Measurements from ENCODE around the gene ASPRV1.

The ASPRV1 gene

DNA sequence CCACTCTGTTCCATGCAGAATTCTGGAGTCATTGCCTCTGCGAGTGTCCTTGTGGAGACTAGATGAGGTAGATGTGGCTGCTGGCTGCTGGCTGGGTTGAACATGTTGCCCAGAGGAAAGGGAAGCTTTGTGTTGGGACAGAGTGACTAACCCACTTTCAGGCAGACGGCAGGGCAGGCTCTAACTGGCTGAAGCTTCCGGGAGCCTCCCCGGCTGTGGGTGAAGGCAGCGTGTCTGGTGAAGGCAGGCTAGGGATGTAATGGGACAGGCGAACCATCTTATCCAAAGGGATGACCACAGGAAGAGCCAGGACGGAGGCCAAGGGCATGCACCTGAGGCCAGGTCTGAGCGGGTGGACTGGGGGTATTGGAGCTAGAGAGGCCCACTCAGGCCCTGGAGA lies 16.0 kb downstream of the ASPRV1 start:
- no peak overlapping the region for H3K9ac ChIP-seq (ENCODE audit: low read depth, low read length)
- H3K27me3 ChIP-seq (ENCODE audit: insufficient read depth, low read length): no peaks in the 10 kb centered on the region
- no peaks in the 10 kb centered on the region for H3K36me3 ChIP-seq (ENCODE audit: insufficient read depth, low read depth, low read length)
- no peak overlapping the region for H3K4me3 ChIP-seq (ENCODE audit: low read length)
- peaks cover 3% of the 10 kb centered on the region; the same call in 1 of the 2 replicates for H3K4me1 ChIP-seq (ENCODE audit: insufficient read depth, low read length)
- H3K27ac ChIP-seq (ENCODE audit: low read length): no peak overlapping the region
- no peaks in the 10 kb centered on the region for H3K9me3 ChIP-seq (ENCODE audit: insufficient read depth, low read depth, low read length)

DNA sequence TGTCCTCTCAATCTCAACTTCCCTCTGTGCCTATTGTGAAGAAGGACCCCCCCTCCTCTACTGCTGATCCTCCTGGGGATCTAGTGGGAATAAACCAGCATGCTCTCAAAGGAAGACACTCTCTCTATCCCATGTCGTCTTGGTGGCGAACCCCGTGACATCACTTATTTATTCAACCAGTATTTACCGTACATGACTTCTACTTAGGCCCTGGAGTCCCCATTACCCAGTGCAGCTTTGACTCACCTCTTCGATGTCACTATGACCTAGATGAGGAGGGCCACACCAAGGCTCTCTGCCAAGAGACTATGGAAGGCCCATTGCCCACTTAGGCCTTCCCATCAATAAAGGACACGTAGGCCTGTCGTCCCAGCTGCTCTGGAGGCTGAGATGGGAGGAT lies 16.7 kb downstream of the ASPRV1 start:
- Histone ChIP-seq H3K4me1 (ENCODE audit: insufficient read depth, low read length) (peaks cover 6% of the 10 kb centered on the region; the same call in 1 of the 2 replicates), H3K9ac (ENCODE audit: low read depth, low read length) (no peak overlapping the region)

DNA sequence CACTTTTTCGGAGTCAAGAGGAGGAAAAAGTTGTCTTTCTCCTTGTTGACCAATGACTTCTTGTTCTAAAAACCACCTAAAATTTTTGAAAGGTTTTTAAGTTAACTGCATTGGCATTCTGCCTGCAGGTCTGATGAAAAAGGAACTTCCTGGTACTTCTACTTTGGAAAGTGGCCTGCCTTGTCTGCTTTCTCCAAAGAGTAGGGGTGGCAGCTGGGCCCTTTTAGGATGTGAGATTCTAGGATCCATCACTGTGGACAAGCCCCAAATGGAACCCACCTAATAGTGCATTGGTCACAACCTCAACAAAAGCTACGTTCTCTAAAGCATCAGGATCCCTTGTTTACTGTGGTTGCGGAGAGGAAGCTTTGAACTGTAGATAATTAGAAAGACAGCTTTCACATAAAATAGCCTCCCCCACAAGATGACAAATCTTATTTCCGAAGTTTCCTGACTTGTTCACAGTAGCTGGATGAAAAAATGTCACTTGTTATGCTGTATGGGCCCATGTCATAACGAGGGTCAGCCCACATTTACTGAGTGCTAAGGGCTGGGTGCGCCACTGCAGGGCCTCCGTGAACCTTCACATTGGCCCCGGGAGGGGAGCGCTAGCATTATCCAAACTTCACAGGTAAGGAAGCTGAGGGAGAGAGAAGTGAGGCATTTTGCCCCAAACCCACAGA lies 17.4 kb downstream of the ASPRV1 start:
- H3K9ac ChIP-seq (ENCODE audit: low read depth, low read length): no peak overlapping the region
- peaks cover 6% of the 10 kb centered on the region; the same call in 1 of the 2 replicates for H3K4me1 ChIP-seq (ENCODE audit: insufficient read depth, low read length)
- H3K4me3 ChIP-seq (ENCODE audit: low read length): no peak overlapping the region
- H3K36me3 ChIP-seq (ENCODE audit: insufficient read depth, low read depth, low read length): no peaks in the 10 kb centered on the region
- no peaks in the 10 kb centered on the region for H3K9me3 ChIP-seq (ENCODE audit: insufficient read depth, low read depth, low read length)
- no peak overlapping the region for H3K27ac ChIP-seq (ENCODE audit: low read length)
- H3K27me3 ChIP-seq (ENCODE audit: insufficient read depth, low read length): no peaks in the 10 kb centered on the region

More for the DNA sequence above, 16.7 kb downstream of the ASPRV1 start:
- no peak overlapping the region for H3K4me3 ChIP-seq (ENCODE audit: low read length)
- H3K9me3 ChIP-seq (ENCODE audit: insufficient read depth, low read depth, low read length): no peaks in the 10 kb centered on the region
- H3K36me3 ChIP-seq (ENCODE audit: insufficient read depth, low read depth, low read length): no peaks in the 10 kb centered on the region
- no peak overlapping the region for H3K27ac ChIP-seq (ENCODE audit: low read length)
- no peaks in the 10 kb centered on the region for H3K27me3 ChIP-seq (ENCODE audit: insufficient read depth, low read length)

DNA sequence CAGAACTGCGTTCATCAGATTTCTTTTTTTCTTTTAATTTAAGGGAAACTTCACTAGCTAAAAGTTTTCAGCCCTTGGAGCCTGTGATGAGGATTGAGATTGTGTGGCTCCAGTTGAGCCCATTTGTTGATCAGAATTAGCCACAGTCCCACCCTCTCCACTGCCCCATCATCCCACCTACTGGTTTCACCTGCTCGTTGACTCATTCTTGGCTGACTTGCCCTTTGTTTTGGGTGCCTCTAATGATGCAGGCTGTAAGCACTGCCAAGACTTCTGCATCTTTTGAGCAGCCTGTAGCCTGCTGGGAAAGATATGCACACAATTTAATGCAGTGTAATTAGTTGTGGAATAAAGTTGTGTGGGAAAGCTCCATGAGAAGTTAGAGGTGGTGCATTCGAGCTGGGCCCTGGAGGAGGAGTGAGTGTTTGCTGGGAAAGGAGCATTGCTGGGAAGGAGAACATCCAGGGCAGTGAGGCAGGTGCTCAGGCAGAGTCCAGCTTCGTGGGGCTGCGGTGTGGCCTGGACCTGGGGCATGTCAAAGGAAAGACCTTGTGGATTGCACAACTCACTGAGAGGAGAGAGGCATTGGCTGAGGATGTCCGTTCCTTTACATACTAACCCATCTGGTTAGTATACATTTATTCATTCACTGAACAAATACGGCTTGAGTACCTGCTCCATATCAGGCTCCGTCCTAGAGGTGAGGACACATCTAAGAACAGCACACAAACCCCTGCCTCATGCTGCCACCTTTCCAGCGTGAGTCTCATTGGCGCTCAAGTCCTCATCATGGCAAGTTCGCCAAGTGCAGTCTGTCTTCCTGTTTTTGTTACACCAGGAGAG lies 18.2 kb downstream of the ASPRV1 start:
- Histone ChIP-seq H3K4me3 (ENCODE audit: low read length) (no peak overlapping the region), H3K27me3 (ENCODE audit: insufficient read depth, low read length) (no peaks in the 10 kb centered on the region), H3K27ac (ENCODE audit: low read length) (no peak overlapping the region), H3K9me3 (ENCODE audit: insufficient read depth, low read depth, low read length) (no peaks in the 10 kb centered on the region), H3K9ac (ENCODE audit: low read depth, low read length) (no peak overlapping the region), H3K4me1 (ENCODE audit: insufficient read depth, low read length) (peaks cover 6% of the 10 kb centered on the region; the same call in 1 of the 2 replicates), H3K36me3 (ENCODE audit: insufficient read depth, low read depth, low read length) (peaks cover 2% of the 10 kb centered on the region; the same call in 1 of the 2 replicates)

DNA sequence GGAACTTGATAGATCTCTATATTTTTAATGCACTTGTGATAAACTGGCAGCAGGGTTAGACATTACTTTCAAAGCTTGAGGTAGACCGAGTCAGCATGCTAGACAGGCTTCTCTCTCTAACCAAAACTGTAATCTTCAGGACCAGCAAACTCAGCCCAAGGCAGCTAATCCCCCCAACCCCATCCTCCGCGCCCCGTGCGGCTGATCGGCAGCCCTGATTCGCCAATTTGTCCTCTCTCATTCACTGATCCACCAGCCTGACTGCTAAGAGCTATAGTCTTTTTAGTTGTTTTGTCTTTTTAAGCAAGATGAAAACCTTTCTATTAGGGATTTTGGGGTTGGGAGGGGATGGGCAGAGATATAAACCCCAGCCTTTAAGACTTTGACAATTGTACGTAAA lies 20.7 kb downstream of the ASPRV1 start:
- Histone ChIP-seq H3K27me3 (ENCODE audit: insufficient read depth, low read length) (no peaks in the 10 kb centered on the region), H3K4me3 (ENCODE audit: low read length) (no peak overlapping the region), H3K9me3 (ENCODE audit: insufficient read depth, low read depth, low read length) (no peaks in the 10 kb centered on the region), H3K36me3 (ENCODE audit: insufficient read depth, low read depth, low read length) (peaks cover 4% of the 10 kb centered on the region; the same call in 1 of the 2 replicates), H3K9ac (ENCODE audit: low read depth, low read length) (no peak overlapping the region), H3K4me1 (ENCODE audit: insufficient read depth, low read length) (peaks cover 6% of the 10 kb centered on the region; the same call in 1 of the 2 replicates), H3K27ac (ENCODE audit: low read length) (no peak overlapping the region)

DNA sequence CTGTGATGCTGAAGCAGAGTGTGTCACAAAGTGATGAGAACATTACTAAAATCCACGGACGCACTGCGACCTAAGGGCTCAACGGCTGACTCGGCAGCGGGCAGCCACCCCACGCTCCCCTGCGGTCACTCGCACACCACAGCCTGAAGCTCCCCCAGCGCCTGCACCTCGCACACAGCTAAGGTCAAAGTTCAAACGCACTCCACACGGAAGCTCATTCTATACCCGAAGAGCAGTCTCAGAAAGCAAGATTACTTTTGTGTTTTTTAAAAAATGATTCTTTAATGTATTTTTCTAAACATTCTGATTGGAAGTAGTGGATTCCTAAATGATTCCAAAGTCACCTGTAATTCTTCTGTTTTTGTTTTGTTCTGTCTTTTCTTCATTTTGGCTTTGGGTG lies 21.7 kb downstream of the ASPRV1 start:
- Histone ChIP-seq H3K27ac (ENCODE audit: low read length) (no peak overlapping the region), H3K9ac (ENCODE audit: low read depth, low read length) (no peak overlapping the region), H3K36me3 (ENCODE audit: insufficient read depth, low read depth, low read length) (peaks cover 4% of the 10 kb centered on the region; the same call in 1 of the 2 replicates)

DNA sequence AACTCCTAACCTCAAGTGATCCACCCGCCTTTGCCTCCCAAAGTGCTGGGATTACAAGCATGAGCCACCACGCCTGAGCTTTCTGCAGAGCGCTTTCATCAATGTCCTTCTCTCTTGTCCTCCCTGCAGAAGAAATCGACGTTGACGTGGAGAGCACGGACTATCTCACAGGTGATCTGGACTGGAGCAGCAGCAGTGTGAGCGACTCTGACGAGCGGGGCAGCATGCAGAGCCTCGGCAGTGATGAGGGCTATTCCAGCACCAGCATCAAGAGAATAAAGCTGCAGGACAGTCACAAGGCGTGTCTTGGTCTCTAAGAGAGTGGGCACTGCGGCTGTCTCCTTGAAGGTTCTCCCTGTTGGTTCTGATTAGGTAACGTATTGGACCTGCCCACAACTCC lies 23.5 kb downstream of the ASPRV1 start:
- no peak overlapping the region for H3K4me3 ChIP-seq (ENCODE audit: low read length)
- peaks cover 4% of the 10 kb centered on the region; the same call in 1 of the 2 replicates for H3K36me3 ChIP-seq (ENCODE audit: insufficient read depth, low read depth, low read length)
- H3K9ac ChIP-seq (ENCODE audit: low read depth, low read length): no peak overlapping the region
- peaks cover 8% of the 10 kb centered on the region for H3K4me1 ChIP-seq (ENCODE audit: insufficient read depth, low read length)
- no peaks in the 10 kb centered on the region for H3K9me3 ChIP-seq (ENCODE audit: insufficient read depth, low read depth, low read length)
- no peaks in the 10 kb centered on the region for H3K27me3 ChIP-seq (ENCODE audit: insufficient read depth, low read length)
- no peak overlapping the region for H3K27ac ChIP-seq (ENCODE audit: low read length)

More for the DNA sequence above, 21.7 kb downstream of the ASPRV1 start:
- Histone ChIP-seq H3K4me1 (ENCODE audit: insufficient read depth, low read length) (peaks cover 6% of the 10 kb centered on the region; the same call in 1 of the 2 replicates), H3K27me3 (ENCODE audit: insufficient read depth, low read length) (no peaks in the 10 kb centered on the region), H3K9me3 (ENCODE audit: insufficient read depth, low read depth, low read length) (no peaks in the 10 kb centered on the region), H3K4me3 (ENCODE audit: low read length) (no peak overlapping the region)

DNA sequence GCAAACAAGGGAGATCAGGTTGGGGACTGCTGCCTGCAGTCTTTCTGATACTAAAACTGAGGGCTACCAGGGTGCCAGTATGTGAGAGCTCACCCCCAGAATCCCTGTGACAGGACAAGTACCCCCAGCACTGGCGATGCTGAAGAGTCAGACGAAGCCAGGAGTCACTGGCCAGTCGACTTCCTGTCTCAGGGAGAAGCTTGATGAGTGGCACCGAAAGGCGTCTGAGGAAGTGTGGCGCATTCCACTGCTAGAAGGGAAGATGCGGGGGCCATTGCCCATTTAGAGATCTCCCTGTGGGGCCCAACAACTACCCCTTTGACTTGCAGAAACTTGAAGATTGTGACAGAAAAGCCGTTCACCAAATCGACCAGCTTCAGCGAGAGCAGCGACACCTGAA lies 24.5 kb downstream of the ASPRV1 start:
- Histone ChIP-seq H3K9ac (ENCODE audit: low read depth, low read length) (no peak overlapping the region), H3K9me3 (ENCODE audit: insufficient read depth, low read depth, low read length) (no peaks in the 10 kb centered on the region), H3K4me1 (ENCODE audit: insufficient read depth, low read length) (peaks cover 7% of the 10 kb centered on the region), H3K4me3 (ENCODE audit: low read length) (no peak overlapping the region), H3K27ac (ENCODE audit: low read length) (no peak overlapping the region), H3K27me3 (ENCODE audit: insufficient read depth, low read length) (no peaks in the 10 kb centered on the region), H3K36me3 (ENCODE audit: insufficient read depth, low read depth, low read length) (peaks cover 4% of the 10 kb centered on the region; the same call in 1 of the 2 replicates)

DNA sequence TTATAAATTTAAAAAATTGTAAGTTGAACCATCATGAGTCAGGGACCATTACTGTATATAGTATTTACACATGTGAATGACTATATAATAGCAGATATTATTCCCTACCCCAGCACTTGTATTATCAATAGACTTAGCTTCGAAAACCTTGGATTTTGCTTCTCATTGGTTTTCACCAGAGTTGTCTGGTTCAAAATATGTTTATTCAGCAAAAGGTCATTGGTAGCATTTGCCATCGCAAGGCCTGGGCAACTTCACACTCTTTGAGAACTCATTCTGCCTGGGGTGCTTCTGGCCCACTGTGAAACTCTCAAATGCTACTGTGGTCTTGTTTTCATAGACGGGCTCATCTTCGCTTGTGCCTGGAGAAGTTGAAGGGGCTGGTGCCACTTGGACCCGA lies 26.4 kb downstream of the ASPRV1 start:
- no peak overlapping the region for H3K27ac ChIP-seq (ENCODE audit: low read length)
- no peak overlapping the region for H3K9ac ChIP-seq (ENCODE audit: low read depth, low read length)
- no peaks in the 10 kb centered on the region for H3K27me3 ChIP-seq (ENCODE audit: insufficient read depth, low read length)
- H3K36me3 ChIP-seq (ENCODE audit: insufficient read depth, low read depth, low read length): peaks cover 4% of the 10 kb centered on the region; the same call in 1 of the 2 replicates
- H3K4me3 ChIP-seq (ENCODE audit: low read length): no peak overlapping the region
- peaks cover 4% of the 10 kb centered on the region for H3K4me1 ChIP-seq (ENCODE audit: insufficient read depth, low read length)
- H3K9me3 ChIP-seq (ENCODE audit: insufficient read depth, low read depth, low read length): no peaks in the 10 kb centered on the region

DNA sequence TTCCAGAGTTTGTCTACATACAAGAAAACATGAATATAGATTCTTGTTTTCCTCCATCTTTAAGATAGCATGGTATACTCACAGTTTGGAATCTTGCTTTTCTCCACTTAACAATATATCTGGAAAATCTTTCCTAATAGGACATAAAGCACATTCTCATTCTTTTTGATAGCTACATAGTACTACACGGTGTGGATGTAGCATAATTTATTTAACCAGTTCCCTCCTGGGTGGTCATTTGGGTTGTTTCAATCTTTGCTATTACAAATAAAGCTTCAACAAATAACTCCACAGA lies 26.9 kb downstream of the ASPRV1 start:
- Histone ChIP-seq H3K27me3 (ENCODE audit: insufficient read depth, low read length) (no peaks in the 10 kb centered on the region), H3K4me3 (ENCODE audit: low read length) (no peak overlapping the region), H3K4me1 (ENCODE audit: insufficient read depth, low read length) (peaks cover 4% of the 10 kb centered on the region; the same call in 1 of the 2 replicates), H3K36me3 (ENCODE audit: insufficient read depth, low read depth, low read length) (peaks cover 4% of the 10 kb centered on the region; the same call in 1 of the 2 replicates), H3K9me3 (ENCODE audit: insufficient read depth, low read depth, low read length) (no peaks in the 10 kb centered on the region), H3K27ac (ENCODE audit: low read length) (no peak overlapping the region), H3K9ac (ENCODE audit: low read depth, low read length) (no peak overlapping the region)

DNA sequence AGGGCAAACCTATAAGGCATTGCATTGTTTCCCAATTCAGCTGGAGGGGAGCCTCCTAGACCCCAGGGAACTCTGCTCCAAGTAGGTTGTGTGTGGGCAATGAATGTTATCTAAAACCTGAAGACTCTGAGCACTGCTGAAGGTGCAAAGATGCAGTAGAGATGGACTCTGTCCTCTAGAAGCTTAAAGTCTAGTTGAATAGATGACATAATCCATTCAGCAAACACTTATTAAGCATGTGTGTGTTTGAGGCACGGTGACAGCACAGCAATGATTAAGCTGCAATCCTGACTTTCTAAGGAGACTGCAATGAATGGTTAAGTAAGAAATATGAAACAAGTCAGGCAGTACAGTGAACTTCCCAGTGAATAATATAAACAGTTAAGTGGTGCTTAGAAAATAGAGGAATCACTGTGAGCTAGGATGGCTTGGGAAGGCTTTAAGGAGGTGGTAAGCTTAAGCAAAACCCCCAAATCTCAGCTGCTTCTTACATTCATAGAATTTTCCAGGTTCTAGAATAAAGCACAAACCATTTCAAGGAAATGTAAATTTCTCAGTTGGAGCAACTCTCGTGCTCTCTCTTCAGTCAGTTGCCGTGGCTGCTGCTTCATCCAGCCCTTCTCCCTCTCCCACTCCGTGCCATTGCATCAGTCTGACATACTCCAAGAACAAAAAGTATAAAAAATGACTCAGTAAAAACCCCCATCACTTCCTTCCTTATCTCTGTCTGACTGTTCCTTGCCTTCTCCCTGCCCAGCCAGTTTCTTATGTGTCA lies 27.4 kb downstream of the ASPRV1 start:
- H3K27me3 ChIP-seq (ENCODE audit: insufficient read depth, low read length): no peaks in the 10 kb centered on the region
- H3K36me3 ChIP-seq (ENCODE audit: insufficient read depth, low read depth, low read length): peaks cover 4% of the 10 kb centered on the region; the same call in 1 of the 2 replicates
- no peak overlapping the region for H3K27ac ChIP-seq (ENCODE audit: low read length)
- H3K9me3 ChIP-seq (ENCODE audit: insufficient read depth, low read depth, low read length): no peaks in the 10 kb centered on the region
- H3K9ac ChIP-seq (ENCODE audit: low read depth, low read length): no peak overlapping the region
- H3K4me1 ChIP-seq (ENCODE audit: insufficient read depth, low read length): peaks cover 4% of the 10 kb centered on the region; the same call in 1 of the 2 replicates
- H3K4me3 ChIP-seq (ENCODE audit: low read length): no peak overlapping the region
